NCI-H1694 (cell line): ENCODE measurements around the gene JMJD1C.
A peak's percentile ranks its signal among the peaks of the same experiment; 100 is the strongest.

Experiments
- DNase-seq: peaks from one replicate; lab custom pipeline; 2025; lab: John Stamatoyannopoulos, UW

JMJD1C gene

DNA sequence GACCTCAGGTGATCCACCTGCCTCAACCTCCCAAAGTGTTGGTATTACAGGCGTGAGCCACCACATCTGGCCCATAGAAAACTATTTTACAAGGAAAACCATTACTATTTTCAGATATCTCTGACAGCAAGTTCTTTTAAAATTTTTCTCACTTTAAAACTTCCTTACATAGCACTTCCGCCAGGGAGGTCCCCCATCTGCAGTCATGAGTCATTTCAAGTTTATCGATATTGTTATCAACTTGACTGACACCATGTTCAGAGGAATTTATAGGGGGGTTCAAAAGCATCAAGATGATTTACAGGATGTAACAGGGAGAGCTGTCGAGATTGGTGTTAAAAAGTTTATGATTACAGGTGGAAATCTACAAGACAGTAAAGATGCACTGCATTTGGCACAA, 243.8 kb downstream of the JMJD1C start:
- no peak for DNase-seq

- no peak for DNase-seq
Measured at GRCh38 chr10:63219749-63220148, 246.0 kb downstream of the JMJD1C start.

DNA sequence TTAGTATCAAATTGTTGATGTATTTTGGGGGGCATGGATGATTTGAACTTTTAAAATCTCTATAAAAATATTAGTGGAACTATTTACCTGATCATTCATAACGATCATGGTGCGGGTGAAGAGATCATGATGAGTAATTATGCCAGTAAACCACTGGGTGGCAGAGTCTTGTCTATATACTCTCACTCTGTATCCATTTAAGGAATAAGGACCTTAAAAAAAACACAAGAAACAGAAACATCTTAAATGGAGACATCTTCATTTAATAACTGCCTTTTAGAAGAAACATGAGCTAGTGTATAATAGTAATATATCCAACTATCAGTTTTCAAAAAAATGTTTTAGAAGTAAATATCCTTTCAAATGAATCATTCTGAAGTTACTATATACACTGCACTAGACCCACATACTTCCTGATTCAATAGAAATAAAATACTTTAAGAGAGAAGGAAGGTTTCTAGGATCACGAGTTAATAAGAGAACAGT, 248.6 kb downstream of the JMJD1C start:
- peak; percentile 49 for DNase-seq

DNA sequence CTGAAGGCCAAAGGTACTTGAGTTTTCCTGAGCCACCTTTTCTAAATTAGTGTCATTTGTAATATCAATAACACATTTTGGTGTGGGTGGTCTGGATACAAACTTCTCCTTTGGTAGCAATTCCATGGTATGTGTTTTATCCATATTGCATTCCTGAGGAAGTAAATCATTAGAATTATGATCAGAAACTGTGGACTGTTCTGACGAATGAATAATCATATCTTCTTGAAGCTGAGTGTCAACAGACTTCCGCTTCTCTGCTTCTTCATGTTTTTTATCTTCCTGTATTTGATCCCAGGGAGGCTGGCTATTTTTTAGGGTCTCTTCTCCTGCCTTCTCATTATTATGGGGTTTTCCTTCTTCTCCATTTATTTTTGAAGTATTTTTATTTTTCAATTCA, 251.2 kb downstream of the JMJD1C start:
- DNase-seq, result no peak

GRCh38 chr10:63213489-63213888, 252.3 kb downstream of the JMJD1C start:
- DNase-seq, result peak; percentile 32

DNA sequence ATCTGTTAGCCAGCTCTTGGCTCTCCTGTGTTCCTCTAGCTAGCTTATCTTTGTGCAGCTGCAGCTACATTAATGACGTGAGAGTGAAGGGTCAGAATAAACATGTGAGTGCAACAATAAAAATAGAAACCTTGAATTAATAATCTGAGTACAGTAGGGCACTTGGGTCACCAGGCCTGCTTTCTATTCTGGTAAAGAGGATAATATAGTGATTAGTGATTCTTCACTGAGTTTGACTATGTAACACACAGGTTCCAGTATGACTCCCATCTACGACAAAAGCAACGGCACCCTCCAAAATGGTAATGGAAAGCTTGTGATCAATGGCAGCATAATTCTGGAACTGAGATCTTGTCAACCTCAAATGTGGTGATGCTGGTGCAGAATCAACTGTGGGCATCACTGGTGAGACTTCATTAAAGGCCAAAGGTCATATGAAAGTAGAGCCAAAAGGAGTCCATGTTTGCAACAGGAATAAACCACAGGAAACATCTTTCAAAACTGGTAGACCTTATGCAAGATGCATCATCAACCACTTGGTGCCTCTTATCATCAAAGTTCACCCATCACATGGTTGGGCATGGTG, 255.1 kb downstream of the JMJD1C start:
- no peak for DNase-seq

DNA sequence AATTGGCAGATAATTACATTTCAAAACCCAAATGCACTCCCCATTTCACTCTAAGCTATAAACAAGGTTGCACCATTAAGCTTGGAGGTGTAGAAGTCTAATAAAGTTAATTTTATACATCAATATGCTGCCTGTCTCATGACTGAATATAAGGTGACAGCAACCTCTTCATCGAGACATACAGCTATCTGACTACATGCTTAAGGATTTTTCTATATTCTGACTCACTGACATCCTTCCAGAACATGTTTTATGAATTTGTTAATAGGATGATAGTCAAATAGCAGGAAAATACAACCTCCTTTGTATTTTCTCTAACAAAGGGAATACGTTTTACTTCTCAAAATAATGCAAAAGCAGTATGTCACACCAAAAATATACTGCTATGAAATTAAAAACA, 256.1 kb downstream of the JMJD1C start:
- DNase-seq, result no peak

- DNase-seq, result no peak
Measured at GRCh38 chr10:63208986-63209385, 256.8 kb downstream of the JMJD1C start.

GRCh38 chr10:63206997-63207811, 258.6 kb downstream of the JMJD1C start:
- DNase-seq, result peak; percentile 29

DNA sequence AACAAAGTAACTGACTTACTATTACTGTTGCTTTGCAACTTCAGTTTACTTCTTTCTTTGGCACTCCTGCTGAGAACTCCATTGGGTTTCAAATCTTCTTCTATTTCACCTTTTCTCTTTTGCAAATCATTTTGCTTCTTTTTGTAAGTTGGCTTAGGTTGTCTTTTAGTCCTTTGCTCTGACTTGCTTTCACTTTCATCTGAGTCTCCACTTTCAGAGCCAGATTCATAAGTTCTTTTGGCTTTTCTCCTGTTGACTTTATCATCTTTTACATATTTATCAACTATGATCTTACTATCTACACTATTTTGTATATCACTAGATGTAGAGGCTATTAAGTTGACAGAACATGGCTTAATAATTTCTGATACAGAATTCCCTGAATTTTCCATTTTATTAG, 259.2 kb downstream of the JMJD1C start:
- no peak for DNase-seq

DNA sequence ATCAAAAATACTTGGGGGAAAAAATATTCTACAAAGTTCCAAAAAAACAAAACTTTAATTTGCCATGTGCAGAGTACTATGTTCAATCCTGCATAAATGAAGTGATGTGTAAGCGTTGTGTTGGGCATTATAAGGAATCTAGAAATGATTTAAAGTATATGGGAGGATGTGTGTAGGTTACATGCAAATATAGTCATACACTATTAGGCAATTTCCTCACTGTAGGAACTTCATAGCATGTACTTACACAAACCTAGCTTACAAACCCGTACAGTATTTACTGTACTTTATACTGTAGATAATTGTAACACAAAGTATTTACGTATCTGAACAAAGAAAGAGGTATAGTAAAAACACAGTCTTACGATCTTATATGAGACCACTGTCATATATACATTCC, 260.4 kb downstream of the JMJD1C start:
- DNase-seq, result no peak

GRCh38 chr10:63204667-63205391, 260.9 kb downstream of the JMJD1C start:
- no peak for DNase-seq

DNA sequence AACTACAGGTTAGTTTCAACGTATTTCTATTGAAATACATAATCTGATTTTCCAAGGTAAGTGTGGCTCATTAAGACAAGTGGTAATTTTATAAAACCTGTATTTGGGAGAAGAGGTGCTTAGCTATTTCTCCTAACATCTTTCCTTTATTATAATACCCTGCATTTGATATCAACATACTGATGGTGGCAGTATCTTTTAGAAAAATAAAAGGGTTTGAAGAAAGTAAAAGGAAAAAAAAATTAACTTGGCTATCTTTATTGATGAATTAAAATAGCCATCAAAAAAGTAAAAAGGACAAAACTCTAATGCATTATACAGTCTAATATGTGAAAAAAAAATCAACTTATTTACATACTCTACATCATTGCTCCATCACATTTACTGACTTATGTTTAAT, 264.7 kb downstream of the JMJD1C start:
- no peak for DNase-seq

- DNase-seq, result no peak
Measured at GRCh38 chr10:63200431-63200830, 265.3 kb downstream of the JMJD1C start.

DNA sequence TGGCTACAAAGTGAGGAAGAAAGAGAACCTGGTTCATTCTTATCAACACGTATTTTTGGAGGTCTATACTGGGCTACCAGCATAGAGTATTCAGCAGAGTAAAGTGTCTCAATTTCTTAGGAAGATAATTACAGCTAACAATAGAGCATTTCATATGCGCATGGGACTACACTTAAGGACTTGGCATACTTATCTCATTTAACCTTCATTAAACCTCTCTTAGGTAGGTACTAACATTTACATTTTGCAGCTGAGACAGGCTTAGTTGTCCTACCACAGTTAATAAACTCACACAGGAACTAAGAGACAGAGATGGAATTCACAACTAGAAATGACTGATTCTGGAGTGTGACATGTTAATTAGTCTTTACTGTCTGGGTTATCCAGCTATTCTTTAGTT, 266.1 kb downstream of the JMJD1C start:
- no peak for DNase-seq

- DNase-seq, result no peak
Measured at GRCh38 chr10:63197344-63198092, 268.3 kb downstream of the JMJD1C start.

- no peak for DNase-seq
Measured at GRCh38 chr10:63192826-63193225, 273.0 kb downstream of the JMJD1C start.

- DNase-seq, result no peak
Measured at GRCh38 chr10:63175534-63175933, 290.2 kb downstream of the JMJD1C start.

DNA sequence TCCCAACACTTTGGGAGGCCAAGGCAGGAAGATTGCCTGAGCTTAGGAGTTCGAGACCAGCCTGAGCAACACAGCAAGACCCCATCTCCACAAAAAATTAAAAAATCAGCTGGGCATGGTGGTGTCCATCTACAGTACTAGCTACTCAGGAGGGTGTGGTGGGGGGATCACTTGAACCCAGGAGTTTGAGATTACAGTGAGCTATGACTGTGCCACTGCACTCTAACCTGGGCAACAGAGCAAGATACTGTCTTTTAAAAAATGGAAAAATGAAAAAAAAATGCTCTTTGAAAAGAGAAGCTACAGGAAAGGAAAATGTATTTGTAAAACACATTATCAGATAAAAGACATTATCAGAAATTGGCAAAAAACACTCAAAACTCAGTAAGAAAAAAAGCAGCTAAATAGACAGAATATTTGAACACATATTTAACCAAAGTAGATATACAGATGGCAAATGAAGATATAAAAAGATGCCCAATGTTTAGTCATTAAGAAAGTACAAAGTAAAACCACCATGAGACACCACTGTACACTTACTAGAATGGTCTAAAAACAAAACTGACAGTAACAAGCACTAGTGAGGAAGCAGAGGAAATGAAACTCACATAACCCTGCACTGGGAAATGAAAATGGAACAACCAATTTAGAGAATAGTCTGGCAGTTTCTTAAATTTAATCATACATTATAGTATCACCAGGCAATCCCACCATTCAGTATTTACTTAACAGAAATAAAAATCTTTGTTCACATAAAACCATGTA, 292.1 kb downstream of the JMJD1C start:
- DNase-seq, result no peak

DNA sequence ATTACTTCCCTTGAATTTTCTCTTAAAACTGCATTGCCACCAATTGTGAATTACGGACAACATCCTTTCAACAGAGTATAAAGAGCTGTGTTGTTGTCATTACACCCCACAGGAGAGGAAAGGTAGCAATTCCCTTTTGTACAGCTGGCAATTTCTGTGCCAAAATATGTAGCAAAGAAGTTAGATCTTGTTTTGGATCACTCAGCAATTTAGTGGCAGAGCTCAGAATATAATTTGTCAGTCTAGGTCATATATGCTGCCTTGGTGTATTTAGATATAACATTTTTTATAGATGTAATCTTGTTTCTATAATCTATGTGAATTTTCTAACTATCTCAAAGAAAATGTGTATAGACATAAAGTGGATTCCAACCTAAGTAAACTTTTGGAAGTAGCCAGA, 293.9 kb downstream of the JMJD1C start:
- no peak for DNase-seq

DNA sequence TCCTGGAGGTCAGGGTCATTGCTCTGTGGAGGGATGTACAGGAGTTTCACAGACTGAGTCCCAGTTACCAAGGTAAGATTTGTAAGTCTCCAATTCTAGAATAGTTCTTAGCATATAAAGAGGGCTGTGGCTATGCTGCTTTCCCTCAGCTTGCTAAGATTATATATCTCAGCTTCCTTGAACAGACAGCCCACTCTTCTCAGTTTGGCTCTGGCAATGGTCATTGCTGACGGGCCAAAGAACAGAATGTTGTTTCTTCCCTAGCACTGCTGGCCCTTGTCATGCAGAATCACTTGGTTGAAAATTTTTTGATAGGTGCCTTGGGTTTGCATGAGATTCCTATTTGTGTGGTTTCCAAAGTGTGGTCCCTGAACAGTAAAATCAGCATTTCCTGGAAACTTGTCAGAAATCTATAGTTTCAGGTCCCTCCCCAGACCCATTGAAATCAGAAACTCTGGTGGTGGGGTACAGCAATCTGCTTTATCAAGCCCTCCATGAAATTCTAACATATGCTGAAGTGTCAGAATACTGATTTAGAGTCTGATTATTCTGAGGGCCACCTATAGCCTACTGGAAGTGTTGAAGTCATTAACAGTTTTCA, 294.4 kb downstream of the JMJD1C start:
- DNase-seq, result no peak
